Measurements from ENCODE around the gene ARHGEF7. TPM values are rescaled to one million over a fixed set of nuclear protein-coding genes. Genes with fewer than 3 reads are reported as not detected.

Gene ARHGEF7
- total RNA-seq, 2 donors from 2014 or later, result 49.5 to 53.5 TPM

- Histone ChIP-seq H3K36me3 (ENCODE audit: control insufficient read depth, insufficient read depth, low read length) (peaks cover 66% of the 10 kb centered on the region), H3K4me3 (ENCODE audit: low read length) (no peak overlapping the region), H3K9ac (ENCODE audit: extremely low read depth, low read length, poor library complexity, severe bottlenecking) (no peak overlapping the region), H3K27me3 (ENCODE audit: control insufficient read depth, insufficient read depth, low read length, poor library complexity, severe bottlenecking) (no peaks in the 10 kb centered on the region), H3K27ac (ENCODE audit: low read depth, low read length) (no peak overlapping the region), H3K9me3 (ENCODE audit: control insufficient read depth, low read length) (no peaks in the 10 kb centered on the region), H3K4me1 (ENCODE audit: control insufficient read depth, insufficient read depth, low read length) (no peaks in the 10 kb centered on the region)
- no peak for TF ChIP-seq CTCF (conservative IDR thresholded peaks at IDR 0.05)
- peaks cover 4% of the 10 kb centered on the region for H3K4me1 Mint-ChIP-seq
- no peak overlapping the region for H3K4me3 Mint-ChIP-seq
- H3K9me3 Mint-ChIP-seq, result no peaks in the 10 kb centered on the region
- H3K36me3 Mint-ChIP-seq (ENCODE audit: low read depth), result peaks cover 72% of the 10 kb centered on the region
- H3K27ac Mint-ChIP-seq, result no peak overlapping the region
- 96 to 100% methylated on average over 4 to 14 of the region's 14 CpGs for WGBS, 2 experiments (ENCODE audit: insufficient coverage in 1 of 2, insufficient read length in 1 of 2)
- DNase-seq, result no peak
- H3K27me3 Mint-ChIP-seq (ENCODE audit: insufficient read depth), result no peaks in the 10 kb centered on the region
These were observed 169.5 kb downstream of the ARHGEF7 start for GRCh38 chr13:111284565-111284964.

- H3K36me3 Mint-ChIP-seq (ENCODE audit: low read depth), result peaks cover 70% of the 10 kb centered on the region
- no peak overlapping the region for H3K27ac Mint-ChIP-seq
- no peaks in the 10 kb centered on the region for H3K9me3 Mint-ChIP-seq
- DNase-seq, result no peak
- WGBS, 2 experiments (ENCODE audit: insufficient coverage in 1 of 2, insufficient read length in 1 of 2), result 82 to 88% methylated on average over 13 to 15 of the region's 15 CpGs
- Histone ChIP-seq H3K27me3 (ENCODE audit: control insufficient read depth, insufficient read depth, low read length, poor library complexity, severe bottlenecking) (no peaks in the 10 kb centered on the region), H3K4me1 (ENCODE audit: control insufficient read depth, insufficient read depth, low read length) (no peaks in the 10 kb centered on the region), H3K27ac (ENCODE audit: low read depth, low read length) (no peak overlapping the region), H3K36me3 (ENCODE audit: control insufficient read depth, insufficient read depth, low read length) (peaks cover 70% of the 10 kb centered on the region), H3K9me3 (ENCODE audit: control insufficient read depth, low read length) (no peaks in the 10 kb centered on the region), H3K4me3 (ENCODE audit: low read length) (no peak overlapping the region), H3K9ac (ENCODE audit: extremely low read depth, low read length, poor library complexity, severe bottlenecking) (no peak overlapping the region)
- H3K27me3 Mint-ChIP-seq (ENCODE audit: insufficient read depth), result no peaks in the 10 kb centered on the region
- peaks cover 6% of the 10 kb centered on the region for H3K4me1 Mint-ChIP-seq
- peak; percentile 52 for TF ChIP-seq CTCF (conservative IDR thresholded peaks at IDR 0.05)
- H3K4me3 Mint-ChIP-seq, result no peak overlapping the region
These were observed 171.1 kb downstream of the ARHGEF7 start for GRCh38 chr13:111286162-111286561.

- Mint-ChIP-seq H3K27ac (no peak overlapping the region), H3K4me3 (no peak overlapping the region), H3K36me3 (ENCODE audit: low read depth) (peaks cover 64% of the 10 kb centered on the region), H3K4me1 (peaks cover 6% of the 10 kb centered on the region), H3K27me3 (ENCODE audit: insufficient read depth) (no peaks in the 10 kb centered on the region), H3K9me3 (no peaks in the 10 kb centered on the region)
- Histone ChIP-seq H3K4me3 (ENCODE audit: low read length) (no peak overlapping the region), H3K27ac (ENCODE audit: low read depth, low read length) (no peak overlapping the region), H3K9me3 (ENCODE audit: control insufficient read depth, low read length) (no peaks in the 10 kb centered on the region), H3K9ac (ENCODE audit: extremely low read depth, low read length, poor library complexity, severe bottlenecking) (no peak overlapping the region), H3K27me3 (ENCODE audit: control insufficient read depth, insufficient read depth, low read length, poor library complexity, severe bottlenecking) (no peaks in the 10 kb centered on the region), H3K36me3 (ENCODE audit: control insufficient read depth, insufficient read depth, low read length) (peaks cover 69% of the 10 kb centered on the region), H3K4me1 (ENCODE audit: control insufficient read depth, insufficient read depth, low read length) (no peaks in the 10 kb centered on the region)
- TF ChIP-seq CTCF (conservative IDR thresholded peaks at IDR 0.05), result no peak
- 92 to 93% methylated on average over 6 to 7 of the region's 7 CpGs for WGBS, 2 experiments (ENCODE audit: insufficient coverage in 1 of 2, insufficient read length in 1 of 2)
- no peak for DNase-seq
These were observed 171.6 kb downstream of the ARHGEF7 start for GRCh38 chr13:111286749-111287148.
